Measurements from ENCODE around the gene TSNAX. TPM values are rescaled to one million over a fixed set of nuclear protein-coding genes. Genes with fewer than 3 reads are reported as not detected.

The TSNAX gene
- total RNA-seq, 2 experiments from 2014 or later: 37.6 to 38.0 TPM

GRCh38 chr1:231536099-231536498 lies 7.6 kb downstream of the TSNAX start:
- CTCF ChIA-PET: interaction anchor here (1.0 to 1.3 kb wide), 2 partner anchors 11 to 115 kb away, joined by 3 read pairs; no protein-coding TSS in a partner anchor
- POLR2A ChIA-PET: no interaction called here
- Mint-ChIP-seq H3K4me1 (ENCODE audit: low read depth) (peaks cover 22% of the 10 kb centered on the region), H3K27me3 (no peaks in the 10 kb centered on the region), H3K27ac (no peak overlapping the region), H3K9me3 (peaks cover 9% of the 10 kb centered on the region), H3K4me3 (no peak overlapping the region), H3K36me3 (ENCODE audit: low read depth) (peaks cover 38% of the 10 kb centered on the region)
- TF ChIP-seq, protein P1, sequence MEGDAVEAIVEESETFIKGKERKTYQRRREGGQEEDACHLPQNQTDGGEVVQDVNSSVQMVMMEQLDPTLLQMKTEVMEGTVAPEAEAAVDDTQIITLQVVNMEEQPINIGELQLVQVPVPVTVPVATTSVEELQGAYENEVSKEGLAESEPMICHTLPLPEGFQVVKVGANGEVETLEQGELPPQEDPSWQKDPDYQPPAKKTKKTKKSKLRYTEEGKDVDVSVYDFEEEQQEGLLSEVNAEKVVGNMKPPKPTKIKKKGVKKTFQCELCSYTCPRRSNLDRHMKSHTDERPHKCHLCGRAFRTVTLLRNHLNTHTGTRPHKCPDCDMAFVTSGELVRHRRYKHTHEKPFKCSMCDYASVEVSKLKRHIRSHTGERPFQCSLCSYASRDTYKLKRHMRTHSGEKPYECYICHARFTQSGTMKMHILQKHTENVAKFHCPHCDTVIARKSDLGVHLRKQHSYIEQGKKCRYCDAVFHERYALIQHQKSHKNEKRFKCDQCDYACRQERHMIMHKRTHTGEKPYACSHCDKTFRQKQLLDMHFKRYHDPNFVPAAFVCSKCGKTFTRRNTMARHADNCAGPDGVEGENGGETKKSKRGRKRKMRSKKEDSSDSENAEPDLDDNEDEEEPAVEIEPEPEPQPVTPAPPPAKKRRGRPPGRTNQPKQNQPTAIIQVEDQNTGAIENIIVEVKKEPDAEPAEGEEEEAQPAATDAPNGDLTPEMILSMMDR (IDR thresholded peaks at IDR 0.05): no peak
- intact Hi-C loops (cut with micrococcal nuclease): no loop called here
- no peak for DNase-seq
- no peak for ATAC-seq

GRCh38 chr1:231540847-231541246 lies 12.4 kb downstream of the TSNAX start:
- Mint-ChIP-seq H3K27ac (no peak overlapping the region), H3K9me3 (peaks cover 9% of the 10 kb centered on the region), H3K4me1 (ENCODE audit: low read depth) (peaks cover 9% of the 10 kb centered on the region), H3K4me3 (no peak overlapping the region), H3K27me3 (no peaks in the 10 kb centered on the region), H3K36me3 (ENCODE audit: low read depth) (peaks cover 52% of the 10 kb centered on the region)
- CTCF ChIA-PET: interaction anchor here (1.2 kb wide), 2 partner anchors 11 to 63 kb away, joined by 3 to 4 read pairs; no protein-coding TSS in a partner anchor
- intact Hi-C loops (cut with micrococcal nuclease): no loop called here
- TF ChIP-seq, protein P1 (IDR thresholded peaks at IDR 0.05): no peak
- no peak for ATAC-seq
- no peak for DNase-seq
- POLR2A ChIA-PET: no interaction called here

DNA sequence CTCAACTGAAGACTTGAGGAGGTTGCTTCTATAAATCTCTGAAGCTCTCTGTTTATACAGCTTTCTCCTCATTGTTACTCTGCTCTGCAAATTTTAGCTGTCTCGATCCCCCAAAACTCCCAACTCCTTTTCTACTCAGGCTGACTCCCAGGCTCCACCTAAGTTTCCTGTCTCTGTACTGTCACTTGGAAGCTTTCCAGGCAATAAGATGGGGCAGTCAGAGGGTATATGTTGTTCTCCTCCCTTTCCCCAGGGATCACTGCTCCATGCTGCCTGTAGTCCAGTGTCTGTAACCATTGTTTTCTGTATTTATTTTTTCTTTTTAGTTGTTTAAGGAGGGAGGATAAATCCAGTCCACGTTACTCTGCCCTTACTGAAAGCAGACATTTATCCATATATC lies 13.4 kb downstream of the TSNAX start:
- ChIA-PET CTCF (interaction anchor here (1.2 kb wide), 1 partner anchor 12 kb away, joined by 4 read pairs; no protein-coding TSS in a partner anchor), POLR2A (no interaction called here)
- no peak for ATAC-seq
- no peaks in the 10 kb centered on the region for H3K27me3 Mint-ChIP-seq
- peaks cover 9% of the 10 kb centered on the region for H3K9me3 Mint-ChIP-seq
- intact Hi-C loops (cut with micrococcal nuclease): no loop called here
- no peak overlapping the region for H3K27ac Mint-ChIP-seq
- H3K4me1 Mint-ChIP-seq (ENCODE audit: low read depth): peaks cover 8% of the 10 kb centered on the region
- TF ChIP-seq, protein P1 (IDR thresholded peaks at IDR 0.05): no peak
- peaks cover 54% of the 10 kb centered on the region for H3K36me3 Mint-ChIP-seq (ENCODE audit: low read depth)
- no peak for DNase-seq
- no peak overlapping the region for H3K4me3 Mint-ChIP-seq

- ChIA-PET CTCF (interaction anchor here (1.1 kb wide), 1 partner anchor 50 kb away, joined by 3 read pairs; no protein-coding TSS in a partner anchor), POLR2A (no interaction called here)
- H3K9me3 Mint-ChIP-seq: peaks cover 9% of the 10 kb centered on the region
- H3K27me3 Mint-ChIP-seq: no peaks in the 10 kb centered on the region
- H3K36me3 Mint-ChIP-seq (ENCODE audit: low read depth): peaks cover 39% of the 10 kb centered on the region
- H3K27ac Mint-ChIP-seq: no peak overlapping the region
- no peak for ATAC-seq
- peaks cover 7% of the 10 kb centered on the region for H3K4me1 Mint-ChIP-seq (ENCODE audit: low read depth)
- no peak overlapping the region for H3K4me3 Mint-ChIP-seq
- TF ChIP-seq, protein P1 (IDR thresholded peaks at IDR 0.05): no peak
- DNase-seq: no peak
- intact Hi-C loops (cut with micrococcal nuclease): no loop called here
Measured at GRCh38 chr1:231544943-231545592, 16.6 kb downstream of the TSNAX start.

GRCh38 chr1:231546693-231547092 lies 18.2 kb downstream of the TSNAX start:
- Mint-ChIP-seq H3K36me3 (ENCODE audit: low read depth) (peaks cover 25% of the 10 kb centered on the region), H3K4me1 (ENCODE audit: low read depth) (peaks cover 10% of the 10 kb centered on the region), H3K27me3 (no peaks in the 10 kb centered on the region), H3K9me3 (no peaks in the 10 kb centered on the region), H3K4me3 (no peak overlapping the region), H3K27ac (no peak overlapping the region)
- CTCF ChIA-PET: interaction anchor here (1.1 to 1.7 kb wide), 3 partner anchors 57 to 260 kb away, joined by 3 to 4 read pairs (median 3); no protein-coding TSS in a partner anchor
- TF ChIP-seq, protein P1 (IDR thresholded peaks at IDR 0.05): no peak
- intact Hi-C loops (cut with micrococcal nuclease): no loop called here
- DNase-seq: no peak
- POLR2A ChIA-PET: no interaction called here
- no peak for ATAC-seq
